RWPE1 (cell line): ENCODE results near the gene BTBD16.

Experiments used
- CTCF ChIA-PET: fragments of 350-600 bp; sonication (Branson Sonifier 250); formaldehyde crosslinking; extraction: SDS; loops from one replicate; lab custom pipeline; 2021; lab: Yijun Ruan, JAX
- POLR2A ChIA-PET: fragments of 400-600 bp; formaldehyde crosslinking; extraction: SDS; loops from one replicate; lab custom pipeline; 2020; ENCODE audit warnings: antibody characterized with exemption; ENCODE audit not compliant: low non-redundant PET; lab: Yijun Ruan, JAX
- DNase-seq: peaks from one replicate; pipeline ENCODE4 v3.0.0; 2012; ENCODE audit warnings: low spot score
- H3K27ac ChIP-seq: fragments of 450-650 bp; 2 replicates; pipeline ENCODE4 v1.5.1; 2017
- TF ChIP-seq, protein P1 (sequence below): fragments of 450-650 bp; conservative IDR thresholded peaks from 2 replicates; pipeline ENCODE4 v1.5.1; 2017; ENCODE audit warnings: low read depth, mild to moderate bottlenecking

BTBD16 gene

DNA sequence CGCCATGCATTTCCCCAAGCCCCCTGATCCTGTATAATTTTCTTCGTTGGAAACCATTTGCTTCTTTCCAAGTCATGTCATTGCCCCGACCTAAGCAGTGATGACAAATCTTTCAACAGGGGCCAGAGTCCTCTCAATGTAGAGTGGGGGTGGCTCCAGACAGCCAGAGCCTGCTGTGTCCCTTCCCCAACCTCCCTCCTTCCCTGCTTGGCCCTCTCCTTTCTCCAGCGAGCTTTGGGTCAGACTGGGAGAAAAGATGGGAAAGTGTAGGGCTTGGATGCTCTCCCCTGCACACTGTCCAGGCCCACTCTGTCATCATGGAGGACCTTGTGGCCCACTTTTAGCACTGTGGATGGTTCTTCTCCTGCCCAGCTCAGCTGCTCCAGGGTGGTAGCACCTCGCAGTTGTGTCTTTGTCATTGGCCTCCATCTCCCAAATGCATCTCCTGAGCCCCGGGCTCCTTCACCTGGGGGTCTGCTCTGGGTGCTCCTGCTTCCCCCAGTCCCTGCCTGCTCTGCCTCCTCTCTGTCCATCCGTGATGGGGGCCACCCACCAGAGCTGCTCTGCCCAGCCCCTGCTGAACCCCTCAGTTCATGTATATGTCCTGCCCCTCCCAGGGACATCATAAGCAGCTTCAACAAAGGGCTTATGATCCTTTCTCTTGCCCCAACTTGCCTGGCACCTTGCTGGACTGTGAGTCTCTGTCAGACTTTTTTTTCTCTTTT is 37.5 kb downstream of the BTBD16 start:
- ChIA-PET CTCF (interaction anchor here (0.6 to 2.0 kb wide), 6 partner anchors 10 to 257 kb away, joined by 3 to 9 read pairs (median 4); no protein-coding TSS in a partner anchor), POLR2A (no interaction called here)
- TF ChIP-seq, protein P1, sequence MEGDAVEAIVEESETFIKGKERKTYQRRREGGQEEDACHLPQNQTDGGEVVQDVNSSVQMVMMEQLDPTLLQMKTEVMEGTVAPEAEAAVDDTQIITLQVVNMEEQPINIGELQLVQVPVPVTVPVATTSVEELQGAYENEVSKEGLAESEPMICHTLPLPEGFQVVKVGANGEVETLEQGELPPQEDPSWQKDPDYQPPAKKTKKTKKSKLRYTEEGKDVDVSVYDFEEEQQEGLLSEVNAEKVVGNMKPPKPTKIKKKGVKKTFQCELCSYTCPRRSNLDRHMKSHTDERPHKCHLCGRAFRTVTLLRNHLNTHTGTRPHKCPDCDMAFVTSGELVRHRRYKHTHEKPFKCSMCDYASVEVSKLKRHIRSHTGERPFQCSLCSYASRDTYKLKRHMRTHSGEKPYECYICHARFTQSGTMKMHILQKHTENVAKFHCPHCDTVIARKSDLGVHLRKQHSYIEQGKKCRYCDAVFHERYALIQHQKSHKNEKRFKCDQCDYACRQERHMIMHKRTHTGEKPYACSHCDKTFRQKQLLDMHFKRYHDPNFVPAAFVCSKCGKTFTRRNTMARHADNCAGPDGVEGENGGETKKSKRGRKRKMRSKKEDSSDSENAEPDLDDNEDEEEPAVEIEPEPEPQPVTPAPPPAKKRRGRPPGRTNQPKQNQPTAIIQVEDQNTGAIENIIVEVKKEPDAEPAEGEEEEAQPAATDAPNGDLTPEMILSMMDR = no peak
- DNase-seq = no peak
- H3K27ac ChIP-seq = peak overlapping the region; percentile 100

DNA sequence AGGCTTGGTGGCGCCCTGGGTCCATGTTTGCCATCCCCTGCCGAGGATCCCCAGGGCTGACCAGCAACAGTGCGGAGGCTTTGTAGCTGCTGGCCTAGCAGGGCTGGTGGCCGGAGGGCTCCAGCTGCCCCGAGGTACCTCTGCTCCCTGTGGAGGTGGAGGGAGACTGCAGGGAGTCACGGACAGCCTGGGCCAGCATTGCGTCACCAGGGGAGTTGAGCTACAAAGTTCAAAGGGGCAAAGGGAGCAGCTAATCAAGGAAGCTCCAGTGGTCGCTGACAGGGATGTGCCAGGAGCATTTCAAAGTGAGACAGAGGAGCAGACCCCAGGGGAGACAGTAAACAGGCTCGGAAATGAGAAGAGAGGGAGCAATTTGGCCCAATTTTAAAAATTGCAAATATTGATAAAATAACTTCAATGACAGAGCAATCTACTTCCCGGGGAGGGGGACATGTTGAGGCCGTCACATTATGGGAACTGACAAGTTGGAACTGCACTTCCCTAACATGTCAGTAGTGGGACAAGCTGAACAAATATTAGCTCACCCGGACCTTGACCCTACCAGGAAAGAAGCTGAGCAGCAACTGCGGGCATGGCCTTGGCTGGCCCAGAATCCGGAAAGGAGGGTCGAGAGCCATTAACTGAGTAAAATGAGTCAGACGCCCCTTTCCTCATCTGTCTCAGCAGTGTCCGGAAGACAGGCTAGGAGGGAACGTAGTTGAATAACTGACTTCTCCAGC is 39.4 kb downstream of the BTBD16 start:
- ChIA-PET CTCF (interaction anchor here (1.0 to 1.2 kb wide), 3 partner anchors 11 to 98 kb away, joined by 3 to 4 read pairs (median 3); no protein-coding TSS in a partner anchor), POLR2A (no interaction called here)
- peak overlapping the region; percentile 100 for H3K27ac ChIP-seq
- TF ChIP-seq, protein P1 = no peak
- no peak for DNase-seq

DNA sequence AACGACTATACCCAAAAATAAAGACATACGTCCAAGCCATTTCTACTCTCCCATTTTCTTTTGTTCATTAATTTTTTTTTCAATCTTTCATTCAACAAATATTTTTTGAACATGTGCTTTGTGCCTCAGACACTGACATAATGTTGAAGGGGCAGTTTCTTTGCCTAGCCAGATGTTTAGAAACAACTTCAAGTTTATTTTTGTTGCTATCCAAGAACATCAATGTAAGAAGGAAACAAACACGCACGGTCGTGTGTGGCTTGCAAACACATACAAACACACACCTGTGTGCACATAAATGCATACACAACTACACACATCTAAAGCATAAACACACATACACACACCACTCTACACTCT is 39.9 kb downstream of the BTBD16 start:
- CTCF ChIA-PET = interaction anchor here (1.0 kb wide), 1 partner anchor 12 kb away, joined by 3 read pairs; no protein-coding TSS in a partner anchor
- TF ChIP-seq, protein P1 = no peak
- no peak for DNase-seq
- POLR2A ChIA-PET = no interaction called here
- H3K27ac ChIP-seq = peak overlapping the region; percentile 100

DNA sequence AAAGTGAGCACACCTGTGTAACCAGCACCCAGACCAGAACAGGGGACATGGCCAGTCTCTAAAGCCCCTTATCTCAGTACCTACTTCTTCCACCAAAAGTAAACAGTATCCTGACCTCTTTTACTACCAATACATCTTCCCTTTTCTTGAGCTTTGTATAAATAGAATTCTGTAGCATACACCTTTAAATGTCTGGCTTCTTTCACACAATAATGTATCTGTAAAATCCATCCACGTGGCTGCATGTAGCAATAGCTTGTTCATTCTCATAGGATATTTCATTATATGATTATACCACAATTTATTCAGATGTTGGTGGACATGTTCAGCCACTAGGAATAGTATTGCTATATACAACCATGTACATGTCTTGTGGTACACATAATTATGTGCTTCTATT is 40.6 kb downstream of the BTBD16 start:
- CTCF ChIA-PET = interaction anchor here (0.7 to 1.0 kb wide), 2 partner anchors 13 to 28 kb away, joined by 3 read pairs; no protein-coding TSS in a partner anchor
- no peak overlapping the region for H3K27ac ChIP-seq
- no peak for DNase-seq
- TF ChIP-seq, protein P1 = no peak
- POLR2A ChIA-PET = no interaction called here

DNA sequence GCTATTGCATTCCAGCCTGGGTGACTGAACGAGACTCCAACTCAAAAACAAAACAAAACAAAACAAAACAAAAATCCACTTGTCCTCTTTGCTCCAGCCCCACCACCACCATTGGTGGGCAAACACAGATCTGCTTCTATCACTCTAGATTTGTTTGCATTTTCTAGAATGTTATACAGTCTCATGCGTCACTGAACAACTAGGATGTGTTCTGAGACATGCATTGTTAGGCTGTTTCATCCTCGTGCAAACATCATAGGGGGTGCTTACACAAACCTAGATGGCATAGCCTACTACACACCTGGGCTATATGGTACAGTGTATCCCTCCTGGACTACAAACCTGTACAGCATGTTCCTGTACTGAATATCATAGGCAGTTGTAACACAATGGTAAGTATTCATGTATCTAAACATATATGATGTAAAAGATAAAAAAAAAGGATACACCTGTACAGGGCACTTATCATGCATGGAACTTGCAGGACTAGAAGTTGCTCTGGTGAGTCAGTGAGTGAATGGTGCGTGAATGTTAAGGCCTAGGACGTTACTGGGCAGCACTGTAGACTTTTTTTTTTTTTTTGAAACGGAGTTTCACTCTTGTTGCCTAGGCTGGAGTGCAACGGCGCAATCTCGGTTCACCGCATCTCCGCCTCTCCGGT is 45.3 kb downstream of the BTBD16 start:
- TF ChIP-seq, protein P1 = no peak
- POLR2A ChIA-PET = no interaction called here
- DNase-seq = no peak
- H3K27ac ChIP-seq = no peak overlapping the region
- CTCF ChIA-PET = no interaction called here

DNA sequence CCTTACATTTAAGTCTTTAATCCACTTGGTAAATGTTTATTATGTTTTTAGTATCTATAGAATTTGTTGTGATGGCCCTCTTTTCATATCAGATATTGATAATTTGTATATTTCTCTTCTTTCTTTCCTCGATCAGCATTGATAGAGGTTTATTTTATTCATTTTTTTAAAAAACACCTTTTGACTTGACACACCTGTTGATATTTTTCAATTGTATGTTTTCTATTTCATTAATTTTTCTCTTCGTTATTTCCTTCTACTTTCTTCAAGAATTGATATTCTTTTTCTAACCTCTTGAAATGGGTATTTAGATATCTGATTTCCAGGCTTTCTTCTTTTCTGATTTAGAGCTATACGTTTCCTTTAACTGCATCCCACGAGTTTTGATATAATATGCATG is 50.9 kb downstream of the BTBD16 start:
- CTCF ChIA-PET = interaction anchor here (0.6 to 0.7 kb wide), 2 partner anchors 44 to 479 kb away, joined by 5 read pairs; no protein-coding TSS in a partner anchor
- POLR2A ChIA-PET = no interaction called here
- TF ChIP-seq, protein P1 = no peak
- DNase-seq = no peak
- no peak overlapping the region for H3K27ac ChIP-seq
